ENCODE measurements around the gene SLC47A1.
"Not testable (repeated sequence)": the region's sequence is repeated elsewhere in the genome, so short reads cannot be mapped to it uniquely, and the experiment has no call there.

GRCh38 chr17:19582152-19582551 is 48.5 kb downstream of the SLC47A1 start:
- TF ChIP-seq EZH2 (IDR thresholded peaks at IDR 0.05; ENCODE audit: borderline replicate concordance, low read depth, low read length, severe bottlenecking); CTCF (IDR thresholded peaks at IDR 0.05; ENCODE audit: borderline replicate concordance, extremely low read depth, low read length, poor library complexity, severe bottlenecking): not testable (repeated sequence)

Data from DND-41 (cell line).